Hepatocyte (in vitro differentiated cells): ENCODE measurements around the gene BLOC1S5. TPM values are rescaled to one million over a fixed set of nuclear protein-coding genes. Genes with fewer than 3 reads are reported as not detected.

ENCODE experiments used
- DNase-seq: peaks from one replicate; pipeline ENCODE4 v3.0.0-alpha.2; 2016; ENCODE audit warnings: low spot score
- H2AFZ ChIP-seq: fragments of 200-600 bp; sonication (generic); 2 replicates; pipeline ENCODE4 v1.6.0; 2016; ENCODE audit warnings: antibody characterized with exemption, mild to moderate bottlenecking
- H3K27ac ChIP-seq: fragments of 200-600 bp; sonication (generic); 2 replicates; pipeline ENCODE4 v1.5.1; 2016; ENCODE audit warnings: mild to moderate bottlenecking
- H3K27me3 ChIP-seq: fragments of 200-600 bp; sonication (generic); 2 replicates; pipeline ENCODE4 v1.6.1; 2016
- H3K36me3 ChIP-seq: fragments of 200-600 bp; sonication (generic); replicated peaks from 2 replicates; pipeline ENCODE4 v1.5.1; 2016; ENCODE audit warnings: low read depth; ENCODE audit not compliant: insufficient read depth
- H3K4me1 ChIP-seq: fragments of 200-600 bp; sonication (generic); 2 replicates; pipeline ENCODE4 v1.5.1; 2016; ENCODE audit warnings: mild to moderate bottlenecking, moderate library complexity; ENCODE audit not compliant: insufficient read depth
- H3K4me2 ChIP-seq: fragments of 200-600 bp; sonication (generic); 2 replicates; pipeline ENCODE4 v1.6.0; 2016
- H3K4me3 ChIP-seq: fragments of 200-600 bp; sonication (generic); 2 replicates; pipeline ENCODE4 v1.5.1; 2016; ENCODE audit warnings: mild to moderate bottlenecking
- H3K79me2 ChIP-seq: fragments of 200-600 bp; sonication (generic); 2 replicates; pipeline ENCODE4 v1.6.0; 2017; ENCODE audit warnings: mild to moderate bottlenecking
- H3K9me2 ChIP-seq: fragments of 200-600 bp; sonication (generic); replicated peaks from 2 replicates; pipeline ENCODE4 v1.6.0; 2017; ENCODE audit warnings: mild to moderate bottlenecking; ENCODE audit not compliant: insufficient read depth
- H3K9me3 ChIP-seq: fragments of 200-600 bp; sonication (generic); 2 replicates; pipeline ENCODE4 v1.5.1; 2016; ENCODE audit warnings: low read depth, mild to moderate bottlenecking
- H4K20me1 ChIP-seq: fragments of 200-600 bp; sonication (generic); 2 replicates; pipeline ENCODE4 v1.6.0; 2016; ENCODE audit warnings: mild to moderate bottlenecking; ENCODE audit not compliant: insufficient read depth, poor library complexity, severe bottlenecking
- EZH2 ChIP-seq: fragments of 200-600 bp; sonication (generic); IDR thresholded peaks from 2 replicates; pipeline ENCODE4 v1.6.1; 2016; ENCODE audit warnings: antibody characterized with exemption, mild to moderate bottlenecking, borderline replicate concordance
- EZH2phosphoT487 ChIP-seq: fragments of 200-600 bp; sonication (generic); IDR thresholded peaks from one replicate; pipeline ENCODE4 v1.6.1; 2018; ENCODE audit warnings: antibody characterized with exemption, mild to moderate bottlenecking, low read depth, moderate library complexity; ENCODE audit not compliant: unreplicated experiment, severe bottlenecking
- WGBS: methylation state at CpG from one replicate; pipeline ENCODE4 v1.1.6; 2016; ENCODE audit warnings: low lambda C conversion rate; ENCODE audit errors: missing lambda C conversion rate; 5-methylcytosine and 5-hydroxymethylcytosine counted together
- polyA plus RNA-seq: library from polyadenylated mRNA; unstranded; fragments of >200 nt; fragmentation: Nextera tagmentation; extraction: Ambion mirVana; gene quantifications from 2 replicates; pipeline ENCODE4 v1.2.1, GENCODE V29; 2016
- total RNA-seq: library from RNA; depleted of rRNA; stranded (reverse); fragments of >200 nt; gene quantifications from 2 replicates; pipeline ENCODE4 v1.2.3, GENCODE V29; 2014
- TF ChIP-seq, protein P1 (sequence below): fragments of 200-600 bp; sonication (generic); IDR thresholded peaks from 2 replicates; pipeline ENCODE4 v1.5.1; 2016; ENCODE audit warnings: antibody characterized with exemption, mild to moderate bottlenecking; ENCODE audit not compliant: poor library complexity

BLOC1S5 gene
- total and polyA plus RNA-seq, 2 experiments from 2014 or later: 9.9 to 17.6 TPM

GRCh38 chr6:8069151-8069550, 5.0 kb upstream of the BLOC1S5 start:
- no peak overlapping the region for H2AFZ ChIP-seq
- 77% methylated on average over 4 of the region's 4 CpGs for WGBS
- H3K9me2 ChIP-seq: no peaks in the 10 kb centered on the region
- no peak overlapping the region for H3K27ac ChIP-seq
- H3K4me1 ChIP-seq: peaks cover 10% of the 10 kb centered on the region
- H3K27me3 ChIP-seq: no peaks in the 10 kb centered on the region
- H3K79me2 ChIP-seq: no peaks in the 10 kb centered on the region
- H4K20me1 ChIP-seq: no peaks in the 10 kb centered on the region
- H3K9me3 ChIP-seq: no peaks in the 10 kb centered on the region
- no peak overlapping the region for H3K4me2 ChIP-seq
- no peak overlapping the region for H3K4me3 ChIP-seq
- no peak for DNase-seq
- TF ChIP-seq EZH2phosphoT487: no peak
- TF ChIP-seq EZH2: no peak
- TF ChIP-seq, protein P1, sequence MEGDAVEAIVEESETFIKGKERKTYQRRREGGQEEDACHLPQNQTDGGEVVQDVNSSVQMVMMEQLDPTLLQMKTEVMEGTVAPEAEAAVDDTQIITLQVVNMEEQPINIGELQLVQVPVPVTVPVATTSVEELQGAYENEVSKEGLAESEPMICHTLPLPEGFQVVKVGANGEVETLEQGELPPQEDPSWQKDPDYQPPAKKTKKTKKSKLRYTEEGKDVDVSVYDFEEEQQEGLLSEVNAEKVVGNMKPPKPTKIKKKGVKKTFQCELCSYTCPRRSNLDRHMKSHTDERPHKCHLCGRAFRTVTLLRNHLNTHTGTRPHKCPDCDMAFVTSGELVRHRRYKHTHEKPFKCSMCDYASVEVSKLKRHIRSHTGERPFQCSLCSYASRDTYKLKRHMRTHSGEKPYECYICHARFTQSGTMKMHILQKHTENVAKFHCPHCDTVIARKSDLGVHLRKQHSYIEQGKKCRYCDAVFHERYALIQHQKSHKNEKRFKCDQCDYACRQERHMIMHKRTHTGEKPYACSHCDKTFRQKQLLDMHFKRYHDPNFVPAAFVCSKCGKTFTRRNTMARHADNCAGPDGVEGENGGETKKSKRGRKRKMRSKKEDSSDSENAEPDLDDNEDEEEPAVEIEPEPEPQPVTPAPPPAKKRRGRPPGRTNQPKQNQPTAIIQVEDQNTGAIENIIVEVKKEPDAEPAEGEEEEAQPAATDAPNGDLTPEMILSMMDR: no peak
- H3K36me3 ChIP-seq: no peaks in the 10 kb centered on the region

GRCh38 chr6:8066108-8066507, 1.9 kb upstream of the BLOC1S5 start:
- peak overlapping the region; percentile 86 for H3K27ac ChIP-seq
- H3K27me3 ChIP-seq: no peaks in the 10 kb centered on the region
- H3K9me2 ChIP-seq: no peaks in the 10 kb centered on the region
- WGBS: 82% methylated on average over 4 of the region's 4 CpGs
- H3K4me2 ChIP-seq: no peak overlapping the region
- no peaks in the 10 kb centered on the region for H3K36me3 ChIP-seq
- peaks cover 13% of the 10 kb centered on the region for H3K79me2 ChIP-seq
- no peak for DNase-seq
- no peak overlapping the region for H3K4me3 ChIP-seq
- H4K20me1 ChIP-seq: no peaks in the 10 kb centered on the region
- peaks cover 17% of the 10 kb centered on the region for H3K4me1 ChIP-seq
- TF ChIP-seq, protein P1: no peak
- TF ChIP-seq EZH2 (no peak), EZH2phosphoT487 (no peak)
- H3K9me3 ChIP-seq: no peaks in the 10 kb centered on the region
- H2AFZ ChIP-seq: peak overlapping the region; percentile 24

DNA sequence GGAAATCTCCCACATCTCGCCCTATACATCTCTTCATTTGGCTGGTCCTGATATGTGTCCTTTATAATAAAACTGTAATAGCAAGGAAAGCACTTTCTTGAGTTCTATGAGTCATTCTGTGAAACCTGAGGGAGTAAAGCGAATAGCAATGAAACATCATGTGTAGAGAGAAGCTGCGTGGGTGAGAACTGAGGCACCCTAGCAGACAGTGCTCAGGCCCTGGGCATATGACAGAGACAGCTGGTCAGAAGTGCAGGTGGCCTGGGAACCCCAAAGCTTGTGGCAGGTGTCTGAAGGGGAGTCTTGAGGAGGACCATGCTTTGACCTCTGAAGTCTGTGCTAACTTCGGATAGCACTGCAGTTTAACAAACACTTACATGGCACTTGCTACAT, 1.3 kb upstream of the BLOC1S5 start:
- peak overlapping the region; percentile 68 for H3K4me2 ChIP-seq
- no peaks in the 10 kb centered on the region for H4K20me1 ChIP-seq
- WGBS: 91% methylated on average over 4 of the region's 4 CpGs
- H3K36me3 ChIP-seq: no peaks in the 10 kb centered on the region
- H3K4me1 ChIP-seq: peaks cover 17% of the 10 kb centered on the region
- no peaks in the 10 kb centered on the region for H3K9me2 ChIP-seq
- DNase-seq: no peak
- peak overlapping the region; percentile 86 for H3K27ac ChIP-seq
- TF ChIP-seq EZH2: no peak
- TF ChIP-seq EZH2phosphoT487: no peak
- TF ChIP-seq, protein P1: no peak
- no peak overlapping the region for H3K4me3 ChIP-seq
- H3K27me3 ChIP-seq: no peaks in the 10 kb centered on the region
- peaks cover 13% of the 10 kb centered on the region for H3K79me2 ChIP-seq
- peak overlapping the region; percentile 24 for H2AFZ ChIP-seq
- H3K9me3 ChIP-seq: no peaks in the 10 kb centered on the region
